Measurements from ENCODE around the gene CERS6.

DNA sequence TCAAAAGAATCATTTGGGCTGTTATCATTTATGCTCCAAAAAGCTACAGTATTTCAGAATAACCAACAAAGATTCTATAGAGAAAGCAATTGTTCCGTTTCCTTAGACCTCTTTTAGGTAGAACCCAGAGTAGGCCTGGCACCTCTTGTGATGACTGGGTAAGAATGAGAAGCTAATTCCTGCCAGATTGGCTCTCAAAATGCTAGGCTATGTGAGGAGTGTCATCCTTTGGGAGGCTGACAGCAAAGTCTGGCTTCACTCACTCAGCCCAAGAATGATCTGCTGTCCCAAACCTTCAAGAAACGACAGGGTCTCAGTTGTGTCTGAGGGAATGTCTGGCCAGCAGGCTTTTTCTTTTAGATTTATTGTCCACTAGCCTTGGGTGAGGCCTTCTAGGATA lies 4.5 kb downstream of the CERS6 start:
- TF ChIP-seq, protein P1, sequence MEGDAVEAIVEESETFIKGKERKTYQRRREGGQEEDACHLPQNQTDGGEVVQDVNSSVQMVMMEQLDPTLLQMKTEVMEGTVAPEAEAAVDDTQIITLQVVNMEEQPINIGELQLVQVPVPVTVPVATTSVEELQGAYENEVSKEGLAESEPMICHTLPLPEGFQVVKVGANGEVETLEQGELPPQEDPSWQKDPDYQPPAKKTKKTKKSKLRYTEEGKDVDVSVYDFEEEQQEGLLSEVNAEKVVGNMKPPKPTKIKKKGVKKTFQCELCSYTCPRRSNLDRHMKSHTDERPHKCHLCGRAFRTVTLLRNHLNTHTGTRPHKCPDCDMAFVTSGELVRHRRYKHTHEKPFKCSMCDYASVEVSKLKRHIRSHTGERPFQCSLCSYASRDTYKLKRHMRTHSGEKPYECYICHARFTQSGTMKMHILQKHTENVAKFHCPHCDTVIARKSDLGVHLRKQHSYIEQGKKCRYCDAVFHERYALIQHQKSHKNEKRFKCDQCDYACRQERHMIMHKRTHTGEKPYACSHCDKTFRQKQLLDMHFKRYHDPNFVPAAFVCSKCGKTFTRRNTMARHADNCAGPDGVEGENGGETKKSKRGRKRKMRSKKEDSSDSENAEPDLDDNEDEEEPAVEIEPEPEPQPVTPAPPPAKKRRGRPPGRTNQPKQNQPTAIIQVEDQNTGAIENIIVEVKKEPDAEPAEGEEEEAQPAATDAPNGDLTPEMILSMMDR (IDR thresholded peaks at IDR 0.05), result no peak
- TF ChIP-seq POLR2AphosphoS5 (IDR thresholded peaks at IDR 0.05), result no peak

All from esophagus muscularis mucosa (tissue), 3 donors.